WTC11 (cell line): Measurements from ENCODE around the gene CACHD1. TPM values are rescaled to one million over a fixed set of nuclear protein-coding genes. Genes with fewer than 3 reads are reported as not detected.
A peak's percentile ranks its signal among the peaks of the same experiment; 100 is the strongest.

Source experiments
- ATAC-seq: fragments of 200-7000 bp; cut with Tn5 transposase; 2 replicates; pipeline ENCODE4 v1.10.0; 2021; ENCODE audit warnings: mild to moderate bottlenecking, moderate library complexity
- CTCF ChIA-PET: fragments of 300-600 bp; sonication (Branson Sonifier 250); formaldehyde crosslinking; loops from one replicate; lab custom pipeline; 2021; ENCODE audit warnings: antibody characterized with exemption; lab: Charles Lee
- POLR2A ChIA-PET: fragments of 350-600 bp; sonication (Branson Sonifier 250); formaldehyde crosslinking; loops from one replicate; lab custom pipeline; 2021; ENCODE audit warnings: antibody characterized with exemption; lab: Charles Lee
- DNase-seq: peaks from one replicate; pipeline ENCODE4 v3.0.0; 2021; ENCODE audit warnings: low spot score
- H3K27ac Mint-ChIP-seq: 2 replicates; pipeline ENCODE4 v1.8.0; 2021; ENCODE audit warnings: mixed read lengths
- H3K27me3 Mint-ChIP-seq: 2 replicates; pipeline ENCODE4 v1.8.0; 2021; ENCODE audit warnings: low read depth, mild to moderate bottlenecking, moderate library complexity, mixed read lengths
- H3K36me3 Mint-ChIP-seq: 2 replicates; pipeline ENCODE4 v1.8.0; 2021; ENCODE audit warnings: mixed read lengths
- H3K4me1 Mint-ChIP-seq: 2 replicates; pipeline ENCODE4 v1.8.0; 2022; ENCODE audit warnings: mixed read lengths
- H3K4me3 Mint-ChIP-seq: 2 replicates; pipeline ENCODE4 v1.8.0; 2021; ENCODE audit warnings: mild to moderate bottlenecking, moderate library complexity, mixed read lengths
- H3K9me3 Mint-ChIP-seq: 2 replicates; pipeline ENCODE4 v1.8.0; 2021; ENCODE audit warnings: mixed read lengths
- EMX1 ChIP-seq: fragments of 250-450 bp; sonication (Bioruptor Pico); IDR thresholded peaks from 2 replicates; pipeline ENCODE4 v1.8.0; 2021; ENCODE audit warnings: mild to moderate bottlenecking
- JAZF1 ChIP-seq: fragments of 250-450 bp; sonication (Bioruptor Pico); IDR thresholded peaks from 2 replicates; pipeline ENCODE4 v1.9.0; 2021; ENCODE audit warnings: moderate library complexity, mild to moderate bottlenecking, inconsistent platforms
- MYBL2 ChIP-seq: sonication (generic); formaldehyde crosslinking; IDR thresholded peaks from 2 replicates; pipeline ENCODE4 v1.8.1; 2023; ENCODE audit warnings: mild to moderate bottlenecking, moderate library complexity, missing genetic modification reagents
- PRRX2 ChIP-seq: fragments of 250-450 bp; sonication (Bioruptor Pico); IDR thresholded peaks from 2 replicates; pipeline ENCODE4 v1.8.0; 2021; ENCODE audit warnings: mild to moderate bottlenecking
- RELA ChIP-seq: sonication (generic); formaldehyde crosslinking; IDR thresholded peaks from 2 replicates; pipeline ENCODE4 v1.8.1; 2022; ENCODE audit warnings: missing genetic modification reagents, mild to moderate bottlenecking, borderline replicate concordance
- SP1 ChIP-seq: sonication (generic); formaldehyde crosslinking; conservative IDR thresholded peaks from 2 replicates; pipeline ENCODE4 v1.8.1; 2022; ENCODE audit warnings: missing genetic modification reagents
- TEAD4 ChIP-seq: sonication (generic); formaldehyde crosslinking; IDR thresholded peaks from 2 replicates; pipeline ENCODE4 v1.8.0; 2022; ENCODE audit warnings: mild to moderate bottlenecking, missing genetic modification reagents
- ZNF121 ChIP-seq: sonication (generic); formaldehyde crosslinking; IDR thresholded peaks from 2 replicates; pipeline ENCODE4 v1.8.0; 2023; ENCODE audit warnings: missing genetic modification reagents
- ZNF263 ChIP-seq: sonication (generic); formaldehyde crosslinking; IDR thresholded peaks from 2 replicates; pipeline ENCODE4 v1.8.1; 2022; ENCODE audit warnings: low read depth, mild to moderate bottlenecking, moderate library complexity, missing genetic modification reagents
- ZNF416 ChIP-seq: fragments of 250-450 bp; sonication (Bioruptor Pico); IDR thresholded peaks from 2 replicates; pipeline ENCODE4 v1.9.0; 2021; ENCODE audit warnings: mild to moderate bottlenecking, inconsistent platforms
- total RNA-seq: library from RNA; stranded (reverse); gene quantifications from 3 replicates; pipeline ENCODE4 v1.2.3, GENCODE V29; 2021
- TF ChIP-seq, protein P1 (sequence below): sonication (generic); formaldehyde crosslinking; conservative IDR thresholded peaks from 2 replicates; pipeline ENCODE4 v1.8.1; 2023; ENCODE audit warnings: mild to moderate bottlenecking, low read depth, missing genetic modification reagents, moderate library complexity
- TF ChIP-seq, protein P2 (sequence below): fragments of 250-450 bp; sonication (Bioruptor Pico); IDR thresholded peaks from 2 replicates; pipeline ENCODE4 v1.9.0; 2021; ENCODE audit warnings: mild to moderate bottlenecking
- TF ChIP-seq, protein P3 (sequence below): sonication (generic); formaldehyde crosslinking; IDR thresholded peaks from 2 replicates; pipeline ENCODE4 v1.8.1; 2022; ENCODE audit warnings: mild to moderate bottlenecking, missing genetic modification reagents, moderate library complexity, borderline replicate concordance
- TF ChIP-seq, protein P4 (sequence below): sonication (generic); formaldehyde crosslinking; IDR thresholded peaks from 2 replicates; pipeline ENCODE4 v1.8.1; 2023; ENCODE audit warnings: mild to moderate bottlenecking, missing genetic modification reagents, borderline replicate concordance
- TF ChIP-seq, protein P5 (sequence below): sonication (generic); formaldehyde crosslinking; IDR thresholded peaks from 2 replicates; pipeline ENCODE4 v1.8.0; 2022; ENCODE audit warnings: mild to moderate bottlenecking, missing genetic modification reagents
- TF ChIP-seq, protein P6 (sequence below): sonication (generic); formaldehyde crosslinking; IDR thresholded peaks from 2 replicates; pipeline ENCODE4 v1.8.0; 2023; ENCODE audit warnings: mild to moderate bottlenecking, missing genetic modification reagents

CACHD1 gene
- total RNA-seq, 1 experiment from 2014 or later, result 26.3 TPM

DNA sequence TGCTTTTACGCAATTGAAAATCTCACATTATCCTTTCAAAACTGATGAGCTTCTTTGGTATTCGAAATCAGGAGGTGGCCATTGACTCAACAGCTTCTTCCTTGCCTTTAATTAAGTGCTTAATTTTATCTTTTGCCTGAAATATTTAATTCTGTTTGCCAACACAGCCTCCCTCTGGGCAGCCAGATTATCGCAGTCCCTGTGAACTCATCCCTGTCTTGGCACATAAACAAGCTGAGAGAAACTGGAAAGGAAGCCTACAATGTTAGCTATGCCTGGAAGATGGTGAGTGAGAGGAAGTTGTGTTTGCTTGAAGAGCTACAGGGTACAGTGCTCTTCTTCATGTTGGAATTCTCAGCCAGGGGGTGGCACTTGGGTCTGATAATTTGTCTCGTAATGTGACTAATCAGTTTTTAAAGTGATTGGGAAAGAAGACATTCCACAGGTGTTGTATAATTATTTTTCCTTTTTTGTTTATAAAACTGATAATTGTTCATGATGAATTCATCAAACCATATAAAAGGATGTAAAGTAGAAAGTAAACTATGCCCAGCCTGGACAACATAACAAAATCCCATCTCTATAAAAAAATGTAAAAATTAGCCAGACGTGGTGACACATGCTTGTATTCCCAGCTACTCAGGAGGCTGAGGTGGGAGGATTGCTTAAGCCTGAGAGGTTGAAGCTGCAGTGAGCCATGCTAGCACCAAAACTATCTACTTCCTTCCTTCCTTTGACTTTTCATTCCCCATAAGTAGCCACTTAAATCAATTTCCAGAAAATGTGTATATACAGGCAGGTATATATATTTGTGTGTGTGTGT, 184.8 kb downstream of the CACHD1 start (continued):
- no peak for TF ChIP-seq SP1

DNA sequence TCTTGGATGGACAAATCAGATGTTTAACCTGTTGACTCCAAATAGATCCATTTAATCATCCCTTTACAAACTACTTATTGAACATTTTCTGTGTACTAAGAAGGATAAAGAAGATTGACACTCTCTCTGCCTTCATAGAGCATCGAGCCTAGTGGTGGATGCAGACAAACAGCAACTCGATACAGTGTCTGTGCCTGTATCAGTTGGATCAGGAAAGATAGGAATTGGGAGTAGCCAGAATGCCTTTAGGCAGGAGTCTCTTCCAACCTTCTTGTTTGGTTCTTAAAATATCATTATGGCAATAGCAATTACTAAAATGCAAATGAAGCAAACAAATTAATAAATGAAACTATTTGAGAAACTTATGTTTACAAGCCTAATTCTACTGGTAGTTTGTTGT, 185.9 kb downstream of the CACHD1 start:
- TF ChIP-seq ZNF263 (CRISPR knock-in tag) (no peak), ZNF121 (CRISPR knock-in tag) (no peak)
- TF ChIP-seq, protein P1, sequence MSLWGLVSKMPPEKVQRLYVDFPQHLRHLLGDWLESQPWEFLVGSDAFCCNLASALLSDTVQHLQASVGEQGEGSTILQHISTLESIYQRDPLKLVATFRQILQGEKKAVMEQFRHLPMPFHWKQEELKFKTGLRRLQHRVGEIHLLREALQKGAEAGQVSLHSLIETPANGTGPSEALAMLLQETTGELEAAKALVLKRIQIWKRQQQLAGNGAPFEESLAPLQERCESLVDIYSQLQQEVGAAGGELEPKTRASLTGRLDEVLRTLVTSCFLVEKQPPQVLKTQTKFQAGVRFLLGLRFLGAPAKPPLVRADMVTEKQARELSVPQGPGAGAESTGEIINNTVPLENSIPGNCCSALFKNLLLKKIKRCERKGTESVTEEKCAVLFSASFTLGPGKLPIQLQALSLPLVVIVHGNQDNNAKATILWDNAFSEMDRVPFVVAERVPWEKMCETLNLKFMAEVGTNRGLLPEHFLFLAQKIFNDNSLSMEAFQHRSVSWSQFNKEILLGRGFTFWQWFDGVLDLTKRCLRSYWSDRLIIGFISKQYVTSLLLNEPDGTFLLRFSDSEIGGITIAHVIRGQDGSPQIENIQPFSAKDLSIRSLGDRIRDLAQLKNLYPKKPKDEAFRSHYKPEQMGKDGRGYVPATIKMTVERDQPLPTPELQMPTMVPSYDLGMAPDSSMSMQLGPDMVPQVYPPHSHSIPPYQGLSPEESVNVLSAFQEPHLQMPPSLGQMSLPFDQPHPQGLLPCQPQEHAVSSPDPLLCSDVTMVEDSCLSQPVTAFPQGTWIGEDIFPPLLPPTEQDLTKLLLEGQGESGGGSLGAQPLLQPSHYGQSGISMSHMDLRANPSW, result no peak
- TF ChIP-seq, protein P2, sequence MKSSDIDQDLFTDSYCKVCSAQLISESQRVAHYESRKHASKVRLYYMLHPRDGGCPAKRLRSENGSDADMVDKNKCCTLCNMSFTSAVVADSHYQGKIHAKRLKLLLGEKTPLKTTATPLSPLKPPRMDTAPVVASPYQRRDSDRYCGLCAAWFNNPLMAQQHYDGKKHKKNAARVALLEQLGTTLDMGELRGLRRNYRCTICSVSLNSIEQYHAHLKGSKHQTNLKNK, result no peak
- TF ChIP-seq, protein P3, sequence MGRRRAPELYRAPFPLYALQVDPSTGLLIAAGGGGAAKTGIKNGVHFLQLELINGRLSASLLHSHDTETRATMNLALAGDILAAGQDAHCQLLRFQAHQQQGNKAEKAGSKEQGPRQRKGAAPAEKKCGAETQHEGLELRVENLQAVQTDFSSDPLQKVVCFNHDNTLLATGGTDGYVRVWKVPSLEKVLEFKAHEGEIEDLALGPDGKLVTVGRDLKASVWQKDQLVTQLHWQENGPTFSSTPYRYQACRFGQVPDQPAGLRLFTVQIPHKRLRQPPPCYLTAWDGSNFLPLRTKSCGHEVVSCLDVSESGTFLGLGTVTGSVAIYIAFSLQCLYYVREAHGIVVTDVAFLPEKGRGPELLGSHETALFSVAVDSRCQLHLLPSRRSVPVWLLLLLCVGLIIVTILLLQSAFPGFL, result no peak
- Mint-ChIP-seq H3K27ac (no peak overlapping the region), H3K36me3 (peaks cover 63% of the 10 kb centered on the region), H3K4me1 (peaks cover 6% of the 10 kb centered on the region; the same call in 1 of the 2 replicates), H3K4me3 (no peak overlapping the region), H3K9me3 (no peaks in the 10 kb centered on the region), H3K27me3 (no peaks in the 10 kb centered on the region)
- ChIA-PET POLR2A (no interaction called here), CTCF (no interaction called here)
- ATAC-seq, result no peak
- no peak for DNase-seq

DNA sequence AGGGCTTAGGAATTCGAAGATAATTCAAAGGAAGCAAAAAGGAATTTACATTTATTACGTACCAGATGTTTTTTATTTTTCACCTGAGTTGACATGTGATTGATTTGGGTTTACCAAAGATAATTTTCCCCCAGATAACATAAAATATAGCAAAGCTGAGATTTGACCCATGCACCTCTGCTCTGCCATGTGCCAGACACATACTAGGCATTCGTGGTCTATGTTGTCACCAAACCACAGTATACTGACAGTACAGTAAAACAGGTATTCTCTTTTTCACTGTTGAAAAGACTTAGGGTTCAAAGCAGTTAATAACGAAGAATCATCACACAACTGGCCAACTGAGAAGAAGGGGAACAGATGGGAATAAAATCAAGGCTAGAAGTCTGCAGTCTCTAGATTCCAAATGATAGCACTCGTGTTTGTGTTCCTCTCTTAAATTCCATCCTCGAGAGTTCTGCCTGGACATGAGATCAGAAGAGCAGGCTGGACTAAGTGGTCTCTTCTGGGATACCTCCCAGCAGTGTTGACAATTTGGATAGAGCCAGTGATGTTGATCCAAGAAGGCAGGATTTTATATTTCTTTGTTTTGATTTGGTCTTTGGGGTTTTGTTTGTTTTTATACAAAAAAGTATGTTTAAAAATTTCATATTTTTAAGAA, 189.7 kb downstream of the CACHD1 start:
- no peaks in the 10 kb centered on the region for H3K27me3 Mint-ChIP-seq
- 0 out of 2 replicates have a peak overlapping the region, but pooled peaks have one; percentile 7 for H3K27ac Mint-ChIP-seq
- H3K36me3 Mint-ChIP-seq, result peaks cover 72% of the 10 kb centered on the region
- H3K4me3 Mint-ChIP-seq, result no peak overlapping the region
- CTCF ChIA-PET, result no interaction called here
- H3K4me1 Mint-ChIP-seq, result peaks cover 5% of the 10 kb centered on the region; the same call in 1 of the 2 replicates
- TF ChIP-seq, protein P4, sequence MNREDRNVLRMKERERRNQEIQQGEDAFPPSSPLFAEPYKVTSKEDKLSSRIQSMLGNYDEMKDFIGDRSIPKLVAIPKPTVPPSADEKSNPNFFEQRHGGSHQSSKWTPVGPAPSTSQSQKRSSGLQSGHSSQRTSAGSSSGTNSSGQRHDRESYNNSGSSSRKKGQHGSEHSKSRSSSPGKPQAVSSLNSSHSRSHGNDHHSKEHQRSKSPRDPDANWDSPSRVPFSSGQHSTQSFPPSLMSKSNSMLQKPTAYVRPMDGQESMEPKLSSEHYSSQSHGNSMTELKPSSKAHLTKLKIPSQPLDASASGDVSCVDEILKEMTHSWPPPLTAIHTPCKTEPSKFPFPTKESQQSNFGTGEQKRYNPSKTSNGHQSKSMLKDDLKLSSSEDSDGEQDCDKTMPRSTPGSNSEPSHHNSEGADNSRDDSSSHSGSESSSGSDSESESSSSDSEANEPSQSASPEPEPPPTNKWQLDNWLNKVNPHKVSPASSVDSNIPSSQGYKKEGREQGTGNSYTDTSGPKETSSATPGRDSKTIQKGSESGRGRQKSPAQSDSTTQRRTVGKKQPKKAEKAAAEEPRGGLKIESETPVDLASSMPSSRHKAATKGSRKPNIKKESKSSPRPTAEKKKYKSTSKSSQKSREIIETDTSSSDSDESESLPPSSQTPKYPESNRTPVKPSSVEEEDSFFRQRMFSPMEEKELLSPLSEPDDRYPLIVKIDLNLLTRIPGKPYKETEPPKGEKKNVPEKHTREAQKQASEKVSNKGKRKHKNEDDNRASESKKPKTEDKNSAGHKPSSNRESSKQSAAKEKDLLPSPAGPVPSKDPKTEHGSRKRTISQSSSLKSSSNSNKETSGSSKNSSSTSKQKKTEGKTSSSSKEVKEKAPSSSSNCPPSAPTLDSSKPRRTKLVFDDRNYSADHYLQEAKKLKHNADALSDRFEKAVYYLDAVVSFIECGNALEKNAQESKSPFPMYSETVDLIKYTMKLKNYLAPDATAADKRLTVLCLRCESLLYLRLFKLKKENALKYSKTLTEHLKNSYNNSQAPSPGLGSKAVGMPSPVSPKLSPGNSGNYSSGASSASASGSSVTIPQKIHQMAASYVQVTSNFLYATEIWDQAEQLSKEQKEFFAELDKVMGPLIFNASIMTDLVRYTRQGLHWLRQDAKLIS (CRISPR knock-in tag), result no peak
- no peak for TF ChIP-seq EMX1
- no peak for TF ChIP-seq SP1
- no peak for TF ChIP-seq PRRX2 (CRISPR knock-in tag)
- no peak for TF ChIP-seq TEAD4 (CRISPR knock-in tag)
- TF ChIP-seq, protein P2, result no peak
- TF ChIP-seq, protein P5, sequence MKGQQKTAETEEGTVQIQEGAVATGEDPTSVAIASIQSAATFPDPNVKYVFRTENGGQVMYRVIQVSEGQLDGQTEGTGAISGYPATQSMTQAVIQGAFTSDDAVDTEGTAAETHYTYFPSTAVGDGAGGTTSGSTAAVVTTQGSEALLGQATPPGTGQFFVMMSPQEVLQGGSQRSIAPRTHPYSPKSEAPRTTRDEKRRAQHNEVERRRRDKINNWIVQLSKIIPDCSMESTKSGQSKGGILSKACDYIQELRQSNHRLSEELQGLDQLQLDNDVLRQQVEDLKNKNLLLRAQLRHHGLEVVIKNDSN (CRISPR knock-in tag), result no peak
- no peak for TF ChIP-seq MYBL2 (CRISPR knock-in tag)
- no peak for TF ChIP-seq JAZF1 (CRISPR knock-in tag)
- TF ChIP-seq ZNF416 (CRISPR knock-in tag), result no peak
- TF ChIP-seq, protein P6, sequence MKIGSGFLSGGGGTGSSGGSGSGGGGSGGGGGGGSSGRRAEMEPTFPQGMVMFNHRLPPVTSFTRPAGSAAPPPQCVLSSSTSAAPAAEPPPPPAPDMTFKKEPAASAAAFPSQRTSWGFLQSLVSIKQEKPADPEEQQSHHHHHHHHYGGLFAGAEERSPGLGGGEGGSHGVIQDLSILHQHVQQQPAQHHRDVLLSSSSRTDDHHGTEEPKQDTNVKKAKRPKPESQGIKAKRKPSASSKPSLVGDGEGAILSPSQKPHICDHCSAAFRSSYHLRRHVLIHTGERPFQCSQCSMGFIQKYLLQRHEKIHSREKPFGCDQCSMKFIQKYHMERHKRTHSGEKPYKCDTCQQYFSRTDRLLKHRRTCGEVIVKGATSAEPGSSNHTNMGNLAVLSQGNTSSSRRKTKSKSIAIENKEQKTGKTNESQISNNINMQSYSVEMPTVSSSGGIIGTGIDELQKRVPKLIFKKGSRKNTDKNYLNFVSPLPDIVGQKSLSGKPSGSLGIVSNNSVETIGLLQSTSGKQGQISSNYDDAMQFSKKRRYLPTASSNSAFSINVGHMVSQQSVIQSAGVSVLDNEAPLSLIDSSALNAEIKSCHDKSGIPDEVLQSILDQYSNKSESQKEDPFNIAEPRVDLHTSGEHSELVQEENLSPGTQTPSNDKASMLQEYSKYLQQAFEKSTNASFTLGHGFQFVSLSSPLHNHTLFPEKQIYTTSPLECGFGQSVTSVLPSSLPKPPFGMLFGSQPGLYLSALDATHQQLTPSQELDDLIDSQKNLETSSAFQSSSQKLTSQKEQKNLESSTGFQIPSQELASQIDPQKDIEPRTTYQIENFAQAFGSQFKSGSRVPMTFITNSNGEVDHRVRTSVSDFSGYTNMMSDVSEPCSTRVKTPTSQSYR (CRISPR knock-in tag), result no peak
- TF ChIP-seq RELA (CRISPR knock-in tag), result no peak
- TF ChIP-seq, all 79 proteins: peak for 0
- ATAC-seq, result no peak
- no peaks in the 10 kb centered on the region for H3K9me3 Mint-ChIP-seq
- POLR2A ChIA-PET, result no interaction called here
- no peak for DNase-seq
